Body of pancreas (tissue), 4 donors: ENCODE results near the gene YEATS2. TPM values are rescaled to one million over a fixed set of nuclear protein-coding genes. Genes with fewer than 3 reads are reported as not detected.

Experiments
- ATAC-seq: fragments of 150-250 bp; one replicate; pipeline ENCODE4 v1.9.1; 2016
- DNase-seq, 4 donors: peaks; one replicate each; pipeline ENCODE4 v3.0.0-alpha.2; 2019
- H3K27ac ChIP-seq, 4 donors: fragments of 200-600 bp; sonication (generic); 1 replicate in 3 of 4; 2 replicates in 1 of 4; pipeline versions ENCODE4 v1.5.1 to v1.6.1; 2016 to 2019; ENCODE audit warnings: mild to moderate bottlenecking in 1 of 4, mixed read lengths in 1 of 4, moderate library complexity in 1 of 4
- H3K27me3 ChIP-seq, 2 donors: fragments of 200-600 bp; sonication (generic); one replicate each; pipeline ENCODE4 v1.6.0; 2016; ENCODE audit warnings: mild to moderate bottlenecking in 1 of 2
- H3K36me3 ChIP-seq, 2 donors: fragments of 200-600 bp; sonication (generic); replicated peaks in 1 of 2; 2 replicates each; pipeline ENCODE4 v1.5.1; 2016; ENCODE audit warnings: low read depth in 2 of 2; ENCODE audit not compliant: insufficient read depth in 1 of 2
- H3K4me1 ChIP-seq: fragments of 200-600 bp; sonication (generic); one replicate; pipeline ENCODE4 v1.6.0; 2016
- H3K4me3 ChIP-seq, 2 donors: fragments of 200-600 bp; sonication (generic); 1 replicate in 1 of 2; 2 replicates in 1 of 2; pipeline ENCODE4 v1.5.1; 2016 to 2019
- H3K9me3 ChIP-seq, 3 donors: fragments of 200-600 bp; sonication (generic); 1 replicate in 2 of 3; 2 replicates in 1 of 3; pipeline ENCODE4 v1.5.1; 2016
- CTCF ChIP-seq, 7 experiments: fragments of 450-650 bp in 4 of 7; fragments of 200-600 bp in 3 of 7; sonication (generic) in 3 of 7; IDR thresholded peaks; one replicate each; pipeline ENCODE4 v1.5.1; 2016 to 2019; ENCODE audit warnings: antibody characterized with exemption in 7 of 7
- POLR2A ChIP-seq, 3 donors: fragments of 450-650 bp; IDR thresholded peaks; one replicate each; pipeline ENCODE4 v1.6.1; 2016; ENCODE audit warnings: antibody characterized with exemption in 3 of 3, mild to moderate bottlenecking in 2 of 3
- WGBS, 2 donors: methylation state at CpG; one replicate each; pipeline ENCODE4 v1.1.5; 2017; 5-methylcytosine and 5-hydroxymethylcytosine counted together
- intact Hi-C: fragments of 100-400 bp; cut with DNase I; formaldehyde crosslinking; loops from one replicate; pipeline ENCODE4 v1.15.1; 2023
- total RNA-seq, 2 donors: library from RNA; depleted of rRNA; stranded (reverse); fragments of >200 nt; gene quantifications; one replicate each; pipeline ENCODE4 v1.1.0, GENCODE V29; 2016

The YEATS2 gene
- total RNA-seq = 10 to 100 TPM; 12.5 to 13.8 TPM

GRCh38 chr3:183697610-183698317 is at the start of gene YEATS2:
Gene YEATS2 (plus strand): TSS chr3:183697797. CDS start chr3:183715163, 17,366 bp downstream.
- 0 to 1% methylated on average over 5 to 64 of the region's 89 CpGs for WGBS, 2 donors
- Histone ChIP-seq H3K36me3 (no peaks in the 10 kb centered on the region), H3K4me1 (peaks cover 16% of the 10 kb centered on the region), H3K9me3 (no peaks in the 10 kb centered on the region), H3K4me3 (peak within 1 kb of the TSS; percentile 66 to 69), H3K27ac (peak within 1 kb of the TSS; percentile 69 to 86 (median 81)), H3K27me3 (no peaks in the 10 kb centered on the region)
- TF ChIP-seq CTCF (IDR thresholded peaks at IDR 0.05) (no peak), POLR2A (IDR thresholded peaks at IDR 0.05) (peak; percentile 29 to 48 (median 34))
- ATAC-seq = peak; percentile 91
- peak; percentile 52 to 69 (median 60) for DNase-seq
- intact Hi-C loops = no loop called here

- TF ChIP-seq POLR2A (IDR thresholded peaks at IDR 0.05) (no peak), CTCF (IDR thresholded peaks at IDR 0.05) (no peak)
- intact Hi-C loops = no loop called here
- no peak for ATAC-seq
- no peak overlapping the region for H3K4me3 ChIP-seq
- H3K4me1 ChIP-seq = no peaks in the 10 kb centered on the region
- H3K9me3 ChIP-seq = peaks cover 0 to 16% (median 0%) of the 10 kb centered on the region in 3 donors
- H3K36me3 ChIP-seq = peaks cover 13 to 18% of the 10 kb centered on the region in 2 donors
- no peak overlapping the region for H3K27ac ChIP-seq
- H3K27me3 ChIP-seq = no peaks in the 10 kb centered on the region
- DNase-seq = no peak
- 96 to 97% methylated on average over 4 of the region's 4 CpGs for WGBS, 2 donors
Observed at GRCh38 chr3:183650554-183650953, 47.0 kb upstream of the YEATS2 start.

- H3K9me3 ChIP-seq = peaks cover 0 to 16% (median 0%) of the 10 kb centered on the region in 3 donors
- H3K4me1 ChIP-seq = no peaks in the 10 kb centered on the region
- intact Hi-C loops = no loop called here
- no peak for DNase-seq
- 78 to 96% methylated on average over 6 of the region's 6 CpGs for WGBS, 2 donors
- no peak overlapping the region for H3K4me3 ChIP-seq
- no peak for TF ChIP-seq POLR2A (IDR thresholded peaks at IDR 0.05)
- TF ChIP-seq CTCF (IDR thresholded peaks at IDR 0.05) = no peak
- no peak overlapping the region for H3K27ac ChIP-seq
- H3K36me3 ChIP-seq = peaks cover 13 to 18% of the 10 kb centered on the region in 2 donors
- H3K27me3 ChIP-seq = no peaks in the 10 kb centered on the region
- no peak for ATAC-seq
Observed at GRCh38 chr3:183653209-183654064, 44.2 kb upstream of the YEATS2 start.

GRCh38 chr3:183654727-183655126 is 42.9 kb upstream of the YEATS2 start:
- Histone ChIP-seq H3K4me1 (no peaks in the 10 kb centered on the region), H3K27me3 (no peaks in the 10 kb centered on the region), H3K4me3 (no peak overlapping the region), H3K36me3 (peaks cover 13 to 18% of the 10 kb centered on the region in 2 donors), H3K27ac (no peak overlapping the region), H3K9me3 (peaks cover 0 to 16% (median 0%) of the 10 kb centered on the region in 3 donors)
- ATAC-seq = no peak
- 91 to 93% methylated on average over 1 of the region's 1 CpG for WGBS, 2 donors
- TF ChIP-seq CTCF (IDR thresholded peaks at IDR 0.05) (no peak), POLR2A (IDR thresholded peaks at IDR 0.05) (no peak)
- intact Hi-C loops = no loop called here
- no peak for DNase-seq
